HCT116 (cell line): ENCODE measurements around the gene VASN.

Experiments used
- CBX3 ChIP-seq: IDR thresholded peaks from 2 replicates; pipeline ENCODE4 v1.6.1; 2012; ENCODE audit warnings: low read depth
- EZH2 ChIP-seq: fragments of 200-600 bp; sonication (generic); IDR thresholded peaks from 2 replicates; pipeline ENCODE4 v1.6.1; 2017; ENCODE audit warnings: antibody characterized with exemption, mixed run types
- POLR2A ChIP-seq: IDR thresholded peaks from 2 replicates; pipeline ENCODE4 v1.7.0; 2011; ENCODE audit warnings: borderline replicate concordance; ENCODE audit not compliant: insufficient read depth, insufficient read length; ENCODE audit errors: extremely low read depth
- POLR2AphosphoS5 ChIP-seq: IDR thresholded peaks from 2 replicates; pipeline ENCODE4 v1.6.1; 2011; ENCODE audit warnings: mild to moderate bottlenecking, low read depth, low read length, moderate library complexity
- RAD21 ChIP-seq: IDR thresholded peaks from 2 replicates; pipeline ENCODE4 v1.6.1; 2012; ENCODE audit warnings: low read depth, mild to moderate bottlenecking
- SP1 ChIP-seq: IDR thresholded peaks from 2 replicates; pipeline ENCODE4 v1.6.1; 2012; ENCODE audit warnings: low read depth
- YY1 ChIP-seq: IDR thresholded peaks from 2 replicates; pipeline ENCODE4 v1.6.1; 2011; ENCODE audit warnings: low read length, low read depth, moderate library complexity, mild to moderate bottlenecking; ENCODE audit not compliant: insufficient replicate concordance; ENCODE audit errors: extremely low read depth
- TF ChIP-seq, protein P1 (sequence below): IDR thresholded peaks from 2 replicates; pipeline ENCODE4 v1.6.1; 2012
- TF ChIP-seq, protein P2 (sequence below): IDR thresholded peaks from 2 replicates; pipeline ENCODE4 v1.6.1; 2012; ENCODE audit warnings: low read depth
- TF ChIP-seq, protein P3 (sequence below), 3 experiments: fragments of 200-600 bp in 1 of 3; sonication (generic) in 1 of 3; IDR thresholded peaks in 2 of 3; conservative IDR thresholded peaks in 1 of 3; 2 replicates each; pipeline ENCODE4 v1.5.1; 2012 to 2017; ENCODE audit warnings: low read depth in 2 of 3, low read length in 2 of 3, antibody characterized with exemption in 1 of 3, borderline replicate concordance in 1 of 3, control low read depth in 1 of 3, mild to moderate bottlenecking in 1 of 3, mixed read lengths in 1 of 3, mixed run types in 1 of 3, moderate library complexity in 1 of 3; ENCODE audit not compliant: insufficient read depth in 1 of 3
- TF ChIP-seq, protein P4 (sequence below): IDR thresholded peaks from 2 replicates; pipeline ENCODE4 v1.6.1; 2012
- TF ChIP-seq, protein P5 (sequence below): IDR thresholded peaks from 2 replicates; pipeline ENCODE4 v1.6.1; 2011; ENCODE audit warnings: mild to moderate bottlenecking, low read length, moderate library complexity; ENCODE audit not compliant: insufficient replicate concordance; ENCODE audit errors: extremely low read depth

DNA sequence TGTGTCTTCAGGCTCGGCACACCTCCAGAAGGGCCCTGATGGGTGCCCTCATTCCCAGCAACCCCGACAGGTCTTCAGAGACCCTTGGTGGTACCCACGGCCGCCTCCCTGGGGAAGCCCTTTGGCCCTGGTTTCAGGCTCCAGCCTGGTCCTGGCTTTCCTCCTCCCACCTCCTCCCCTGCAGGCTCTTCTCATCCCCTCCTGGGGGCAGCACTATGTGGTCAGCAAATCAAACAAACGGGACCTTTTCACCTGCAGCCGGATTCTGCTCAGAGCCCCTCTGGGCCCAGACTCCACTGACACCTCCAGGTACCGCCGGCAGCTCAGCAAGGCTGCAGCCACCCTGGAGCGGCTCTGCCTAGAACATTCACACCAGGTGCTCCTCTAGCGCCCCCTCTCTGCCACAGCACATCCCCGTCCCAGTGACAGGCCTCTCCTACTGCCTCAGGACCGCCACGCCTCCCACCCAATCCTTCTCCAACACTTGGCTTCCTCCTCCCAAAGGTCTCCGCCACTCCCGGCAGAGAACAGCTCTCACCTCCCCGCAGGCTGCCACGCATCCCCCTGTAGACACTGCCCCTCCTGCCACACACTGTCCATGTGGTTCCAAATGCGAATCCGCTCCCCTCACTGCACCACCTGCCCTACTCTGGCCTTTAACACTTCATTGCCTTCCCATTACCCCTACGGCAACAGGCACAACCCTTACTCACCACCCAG is 32.8 kb downstream of the VASN start:
- no peak for TF ChIP-seq POLR2A
- no peak for TF ChIP-seq CBX3
- TF ChIP-seq, protein P1, sequence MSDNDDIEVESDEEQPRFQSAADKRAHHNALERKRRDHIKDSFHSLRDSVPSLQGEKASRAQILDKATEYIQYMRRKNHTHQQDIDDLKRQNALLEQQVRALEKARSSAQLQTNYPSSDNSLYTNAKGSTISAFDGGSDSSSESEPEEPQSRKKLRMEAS = no peak
- TF ChIP-seq, protein P2, sequence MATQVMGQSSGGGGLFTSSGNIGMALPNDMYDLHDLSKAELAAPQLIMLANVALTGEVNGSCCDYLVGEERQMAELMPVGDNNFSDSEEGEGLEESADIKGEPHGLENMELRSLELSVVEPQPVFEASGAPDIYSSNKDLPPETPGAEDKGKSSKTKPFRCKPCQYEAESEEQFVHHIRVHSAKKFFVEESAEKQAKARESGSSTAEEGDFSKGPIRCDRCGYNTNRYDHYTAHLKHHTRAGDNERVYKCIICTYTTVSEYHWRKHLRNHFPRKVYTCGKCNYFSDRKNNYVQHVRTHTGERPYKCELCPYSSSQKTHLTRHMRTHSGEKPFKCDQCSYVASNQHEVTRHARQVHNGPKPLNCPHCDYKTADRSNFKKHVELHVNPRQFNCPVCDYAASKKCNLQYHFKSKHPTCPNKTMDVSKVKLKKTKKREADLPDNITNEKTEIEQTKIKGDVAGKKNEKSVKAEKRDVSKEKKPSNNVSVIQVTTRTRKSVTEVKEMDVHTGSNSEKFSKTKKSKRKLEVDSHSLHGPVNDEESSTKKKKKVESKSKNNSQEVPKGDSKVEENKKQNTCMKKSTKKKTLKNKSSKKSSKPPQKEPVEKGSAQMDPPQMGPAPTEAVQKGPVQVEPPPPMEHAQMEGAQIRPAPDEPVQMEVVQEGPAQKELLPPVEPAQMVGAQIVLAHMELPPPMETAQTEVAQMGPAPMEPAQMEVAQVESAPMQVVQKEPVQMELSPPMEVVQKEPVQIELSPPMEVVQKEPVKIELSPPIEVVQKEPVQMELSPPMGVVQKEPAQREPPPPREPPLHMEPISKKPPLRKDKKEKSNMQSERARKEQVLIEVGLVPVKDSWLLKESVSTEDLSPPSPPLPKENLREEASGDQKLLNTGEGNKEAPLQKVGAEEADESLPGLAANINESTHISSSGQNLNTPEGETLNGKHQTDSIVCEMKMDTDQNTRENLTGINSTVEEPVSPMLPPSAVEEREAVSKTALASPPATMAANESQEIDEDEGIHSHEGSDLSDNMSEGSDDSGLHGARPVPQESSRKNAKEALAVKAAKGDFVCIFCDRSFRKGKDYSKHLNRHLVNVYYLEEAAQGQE = no peak
- TF ChIP-seq YY1 = no peak
- TF ChIP-seq, protein P3, sequence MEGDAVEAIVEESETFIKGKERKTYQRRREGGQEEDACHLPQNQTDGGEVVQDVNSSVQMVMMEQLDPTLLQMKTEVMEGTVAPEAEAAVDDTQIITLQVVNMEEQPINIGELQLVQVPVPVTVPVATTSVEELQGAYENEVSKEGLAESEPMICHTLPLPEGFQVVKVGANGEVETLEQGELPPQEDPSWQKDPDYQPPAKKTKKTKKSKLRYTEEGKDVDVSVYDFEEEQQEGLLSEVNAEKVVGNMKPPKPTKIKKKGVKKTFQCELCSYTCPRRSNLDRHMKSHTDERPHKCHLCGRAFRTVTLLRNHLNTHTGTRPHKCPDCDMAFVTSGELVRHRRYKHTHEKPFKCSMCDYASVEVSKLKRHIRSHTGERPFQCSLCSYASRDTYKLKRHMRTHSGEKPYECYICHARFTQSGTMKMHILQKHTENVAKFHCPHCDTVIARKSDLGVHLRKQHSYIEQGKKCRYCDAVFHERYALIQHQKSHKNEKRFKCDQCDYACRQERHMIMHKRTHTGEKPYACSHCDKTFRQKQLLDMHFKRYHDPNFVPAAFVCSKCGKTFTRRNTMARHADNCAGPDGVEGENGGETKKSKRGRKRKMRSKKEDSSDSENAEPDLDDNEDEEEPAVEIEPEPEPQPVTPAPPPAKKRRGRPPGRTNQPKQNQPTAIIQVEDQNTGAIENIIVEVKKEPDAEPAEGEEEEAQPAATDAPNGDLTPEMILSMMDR (IDR thresholded peaks at IDR 0.05 in 2 of 3, conservative IDR thresholded peaks at IDR 0.05 in 1 of 3; ENCODE audit: borderline replicate concordance in 1 of 3, insufficient read depth in 1 of 3, low read depth in 2 of 3, low read length in 2 of 3) = peak; percentile 90 to 99 (median 98)
- TF ChIP-seq POLR2AphosphoS5 = no peak
- TF ChIP-seq, protein P4, sequence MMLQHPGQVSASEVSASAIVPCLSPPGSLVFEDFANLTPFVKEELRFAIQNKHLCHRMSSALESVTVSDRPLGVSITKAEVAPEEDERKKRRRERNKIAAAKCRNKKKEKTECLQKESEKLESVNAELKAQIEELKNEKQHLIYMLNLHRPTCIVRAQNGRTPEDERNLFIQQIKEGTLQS = no peak
- TF ChIP-seq, protein P5, sequence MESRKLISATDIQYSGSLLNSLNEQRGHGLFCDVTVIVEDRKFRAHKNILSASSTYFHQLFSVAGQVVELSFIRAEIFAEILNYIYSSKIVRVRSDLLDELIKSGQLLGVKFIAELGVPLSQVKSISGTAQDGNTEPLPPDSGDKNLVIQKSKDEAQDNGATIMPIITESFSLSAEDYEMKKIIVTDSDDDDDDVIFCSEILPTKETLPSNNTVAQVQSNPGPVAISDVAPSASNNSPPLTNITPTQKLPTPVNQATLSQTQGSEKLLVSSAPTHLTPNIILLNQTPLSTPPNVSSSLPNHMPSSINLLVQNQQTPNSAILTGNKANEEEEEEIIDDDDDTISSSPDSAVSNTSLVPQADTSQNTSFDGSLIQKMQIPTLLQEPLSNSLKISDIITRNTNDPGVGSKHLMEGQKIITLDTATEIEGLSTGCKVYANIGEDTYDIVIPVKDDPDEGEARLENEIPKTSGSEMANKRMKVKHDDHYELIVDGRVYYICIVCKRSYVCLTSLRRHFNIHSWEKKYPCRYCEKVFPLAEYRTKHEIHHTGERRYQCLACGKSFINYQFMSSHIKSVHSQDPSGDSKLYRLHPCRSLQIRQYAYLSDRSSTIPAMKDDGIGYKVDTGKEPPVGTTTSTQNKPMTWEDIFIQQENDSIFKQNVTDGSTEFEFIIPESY = no peak
- peak; percentile 72 for TF ChIP-seq RAD21
- no peak for TF ChIP-seq EZH2
- TF ChIP-seq SP1 = no peak
